Stomach (tissue), 9 donors: Measurements from ENCODE around the gene MEX3B. TPM values are rescaled to one million over a fixed set of nuclear protein-coding genes. Genes with fewer than 3 reads are reported as not detected.

Experiments
- DNase-seq, 2 donors: peaks; one replicate each; pipeline versions ENCODE4 v3.0.0 to v3.0.0-alpha.2; 2013 to 2019
- H3K27ac ChIP-seq, 5 donors: fragments of 200-600 bp in 4 of 5; sonication (generic) in 4 of 5; one replicate each; pipeline ENCODE4 v1.5.1; 2013 to 2019; ENCODE audit warnings: mild to moderate bottlenecking in 1 of 5, moderate library complexity in 1 of 5
- H3K27me3 ChIP-seq, 3 donors: fragments of 200-600 bp; sonication (generic); one replicate each; pipeline ENCODE4 v1.5.1; 2017 to 2019; ENCODE audit warnings: mixed run types in 1 of 3
- H3K36me3 ChIP-seq, 4 donors: fragments of 200-600 bp; sonication (generic); 1 replicate in 3 of 4; 2 replicates in 1 of 4; pipeline ENCODE4 v1.5.1; 2016 to 2019
- H3K4me1 ChIP-seq, 4 donors: fragments of 200-600 bp; sonication (generic); one replicate each; pipeline ENCODE4 v1.5.1; 2016 to 2019
- H3K4me3 ChIP-seq, 4 donors: fragments of 200-600 bp; sonication (generic) in 3 of 4; one replicate each; pipeline ENCODE4 v1.5.1; 2016 to 2019; ENCODE audit warnings: mild to moderate bottlenecking in 1 of 4
- H3K9me3 ChIP-seq, 4 donors: fragments of 200-600 bp; sonication (generic); one replicate each; pipeline ENCODE4 v1.5.1; 2016 to 2019
- CTCF ChIP-seq, 7 experiments: fragments of 450-650 bp in 4 of 7; fragments of 200-600 bp in 3 of 7; sonication (generic) in 3 of 7; IDR thresholded peaks; one replicate each; pipeline ENCODE4 v1.5.1; 2016 to 2019; ENCODE audit warnings: antibody characterized with exemption in 7 of 7, control low read depth in 2 of 7, mild to moderate bottlenecking in 1 of 7
- EP300 ChIP-seq: sonication (generic); formaldehyde crosslinking; IDR thresholded peaks from one replicate; pipeline ENCODE4 v1.6.1; 2017; ENCODE audit warnings: antibody characterized with exemption
- POLR2A ChIP-seq, 4 donors: fragments of 450-650 bp; IDR thresholded peaks; one replicate each; pipeline ENCODE4 v1.6.1; 2016; ENCODE audit warnings: antibody characterized with exemption in 4 of 4, control low read depth in 2 of 4, mild to moderate bottlenecking in 1 of 4, moderate library complexity in 1 of 4
- POLR2AphosphoS5 ChIP-seq, 3 donors: sonication (generic); formaldehyde crosslinking; IDR thresholded peaks; one replicate each; pipeline ENCODE4 v1.6.1; 2016; ENCODE audit warnings: antibody characterized with exemption in 3 of 3
- WGBS, 5 donors: extraction: QIAGEN DNeasy Blood & Tissue Kit in 3 of 5; methylation state at CpG; one replicate each; pipeline versions ENCODE4 v1.1.5 to v1.1.7; 2013 to 2018; 5-methylcytosine and 5-hydroxymethylcytosine counted together
- intact Hi-C: fragments of 100-400 bp; cut with DNase I; formaldehyde crosslinking; loops from one replicate; pipeline ENCODE4 v1.15.1; 2023; ENCODE audit warnings: low total_unique reads
- polyA plus RNA-seq, 3 donors: library from polyadenylated mRNA; stranded (reverse); fragments of 200-250 nt; gene quantifications; one replicate each; pipeline ENCODE4 v1.2.3, GENCODE V29; 2013
- total RNA-seq, 5 donors: library from RNA; depleted of rRNA; stranded (reverse); fragments of >200 nt; gene quantifications; one replicate each; pipeline versions ENCODE4 v1.1.0 to v1.2.3, GENCODE V29; 2014 to 2016
- donor health status: healthy with polysubstance abuse.
- donor health status: Bipolar disorder and iron deficiency.
- donor health status: healthy.

Gene MEX3B
- total and polyA plus RNA-seq, 8 donors, result 0.44 to 2.9 (median 0.46) TPM; not detected in 3

GRCh38 chr15:82058026-82058425, 12.2 kb upstream of the MEX3B start:
- DNase-seq, result no peak
- intact Hi-C loops, result no loop called here
- peaks cover 0 to 90% (median 56%) of the 10 kb centered on the region in 3 donors for H3K27me3 ChIP-seq
- no peaks in the 10 kb centered on the region for H3K36me3 ChIP-seq
- H3K4me3 ChIP-seq, result no peak overlapping the region
- H3K4me1 ChIP-seq, result peaks cover 0 to 4% (median 2%) of the 10 kb centered on the region in 4 donors
- no peak for TF ChIP-seq EP300
- WGBS, 5 donors, result 5 to 15% (median 8%) methylated on average over 11 to 14 of the region's 14 CpGs
- no peaks in the 10 kb centered on the region for H3K9me3 ChIP-seq
- H3K27ac ChIP-seq, result no peak overlapping the region

- Histone ChIP-seq H3K9me3 (no peaks in the 10 kb centered on the region), H3K27me3 (peaks cover 0 to 82% (median 48%) of the 10 kb centered on the region in 3 donors), H3K4me1 (peaks cover 0 to 4% (median 0%) of the 10 kb centered on the region in 4 donors), H3K27ac (no peak overlapping the region), H3K4me3 (no peak overlapping the region), H3K36me3 (no peaks in the 10 kb centered on the region)
- intact Hi-C loops, result no loop called here
- DNase-seq, result no peak
- WGBS, 5 donors, result 17 to 33% (median 18%) methylated on average over 7 of the region's 7 CpGs
- TF ChIP-seq EP300 (no peak), POLR2A (IDR thresholded peaks at IDR 0.05) (no peak), POLR2AphosphoS5 (IDR thresholded peaks at IDR 0.05) (no peak), CTCF (IDR thresholded peaks at IDR 0.05) (no peak)
These were observed 11.4 kb upstream of the MEX3B start for GRCh38 chr15:82056958-82057823.

- intact Hi-C loops, result no loop called here
- no peak for DNase-seq
- 91 to 95% (median 93%) methylated on average over 12 of the region's 12 CpGs for WGBS, 5 donors
- TF ChIP-seq POLR2A (IDR thresholded peaks at IDR 0.05), result no peak
- TF ChIP-seq POLR2AphosphoS5 (IDR thresholded peaks at IDR 0.05), result no peak
- no peak for TF ChIP-seq CTCF (IDR thresholded peaks at IDR 0.05)
- TF ChIP-seq EP300, result no peak
- peaks cover 0 to 51% (median 19%) of the 10 kb centered on the region in 3 donors for H3K27me3 ChIP-seq
- no peaks in the 10 kb centered on the region for H3K36me3 ChIP-seq
- no peaks in the 10 kb centered on the region for H3K9me3 ChIP-seq
- H3K27ac ChIP-seq, result no peak overlapping the region
- H3K4me1 ChIP-seq, result peaks cover 2 to 5% (median 3%) of the 10 kb centered on the region in 4 donors
- H3K4me3 ChIP-seq, result no peak overlapping the region
These were observed 6.9 kb upstream of the MEX3B start for GRCh38 chr15:82052751-82053150.

- H3K27ac ChIP-seq, result no peak overlapping the region
- no peak overlapping the region for H3K4me3 ChIP-seq
- TF ChIP-seq EP300, result no peak
- no peak for TF ChIP-seq POLR2A (IDR thresholded peaks at IDR 0.05)
- TF ChIP-seq POLR2AphosphoS5 (IDR thresholded peaks at IDR 0.05), result no peak
- no peak for TF ChIP-seq CTCF (IDR thresholded peaks at IDR 0.05)
- H3K4me1 ChIP-seq, result peaks cover 6 to 10% (median 9%) of the 10 kb centered on the region in 4 donors
- peaks cover 0 to 47% (median 12%) of the 10 kb centered on the region in 3 donors for H3K27me3 ChIP-seq
- WGBS, 5 donors, result 53 to 65% (median 56%) methylated on average over 6 of the region's 6 CpGs
- no peaks in the 10 kb centered on the region for H3K9me3 ChIP-seq
- intact Hi-C loops, result no loop called here
- peak in 1 of 2 donors; percentile 35 for DNase-seq
- no peaks in the 10 kb centered on the region for H3K36me3 ChIP-seq
These were observed 5.8 kb upstream of the MEX3B start for GRCh38 chr15:82051664-82052063.

GRCh38 chr15:82048811-82049210, 3.0 kb upstream of the MEX3B start:
- 77 to 83% (median 82%) methylated on average over 8 of the region's 8 CpGs for WGBS, 5 donors
- intact Hi-C loops, result no loop called here
- Histone ChIP-seq H3K36me3 (no peaks in the 10 kb centered on the region), H3K9me3 (no peaks in the 10 kb centered on the region), H3K27me3 (peaks cover 0 to 39% (median 22%) of the 10 kb centered on the region in 3 donors), H3K27ac (no peak overlapping the region), H3K4me1 (peaks cover 19 to 36% (median 29%) of the 10 kb centered on the region in 4 donors), H3K4me3 (no peak overlapping the region)
- TF ChIP-seq POLR2A (IDR thresholded peaks at IDR 0.05) (no peak), POLR2AphosphoS5 (IDR thresholded peaks at IDR 0.05) (no peak), EP300 (no peak), CTCF (IDR thresholded peaks at IDR 0.05) (no peak)
- no peak for DNase-seq
